GM12864 (cell line): ENCODE results near the gene NFATC2.
"Not testable (repeated sequence)": the region's sequence is repeated elsewhere in the genome, so short reads cannot be mapped to it uniquely, and the experiment has no call there.

Source experiments
- DNase-seq: peaks from one replicate; pipeline ENCODE4 v3.0.0-alpha.2; 2011; ENCODE audit warnings: low read depth
- H3K4me3 ChIP-seq: 2 replicates; pipeline ENCODE4 v1.5.1; 2011; ENCODE audit warnings: mild to moderate bottlenecking, low read depth, low read length, control low read depth
- TF ChIP-seq, protein P1 (sequence below): IDR thresholded peaks from 2 replicates; pipeline ENCODE4 v1.5.1; 2011; ENCODE audit warnings: low read depth, mild to moderate bottlenecking, moderate library complexity, low read length, control low read depth, inconsistent platforms; ENCODE audit errors: missing control alignments

NFATC2 gene

DNA sequence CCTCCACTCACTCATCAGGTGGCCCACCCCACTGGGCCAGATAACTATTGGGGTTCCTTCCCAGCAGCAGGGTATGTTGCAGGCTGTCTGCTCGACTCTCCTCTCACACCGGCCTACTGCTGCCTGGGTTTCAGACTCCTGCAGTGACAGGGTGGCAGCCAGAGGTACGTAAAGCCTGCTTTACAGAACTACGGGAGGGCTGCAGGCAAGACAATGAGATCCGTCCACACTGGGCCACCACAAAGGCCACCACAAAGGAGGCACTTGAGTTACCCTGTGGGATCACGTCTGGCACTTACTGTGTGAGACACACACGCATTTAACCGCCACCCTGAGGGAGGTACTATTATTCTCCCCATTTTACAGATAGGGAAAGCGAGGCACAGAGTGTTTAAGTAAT, 78.5 kb downstream of the NFATC2 start:
- TF ChIP-seq, protein P1, sequence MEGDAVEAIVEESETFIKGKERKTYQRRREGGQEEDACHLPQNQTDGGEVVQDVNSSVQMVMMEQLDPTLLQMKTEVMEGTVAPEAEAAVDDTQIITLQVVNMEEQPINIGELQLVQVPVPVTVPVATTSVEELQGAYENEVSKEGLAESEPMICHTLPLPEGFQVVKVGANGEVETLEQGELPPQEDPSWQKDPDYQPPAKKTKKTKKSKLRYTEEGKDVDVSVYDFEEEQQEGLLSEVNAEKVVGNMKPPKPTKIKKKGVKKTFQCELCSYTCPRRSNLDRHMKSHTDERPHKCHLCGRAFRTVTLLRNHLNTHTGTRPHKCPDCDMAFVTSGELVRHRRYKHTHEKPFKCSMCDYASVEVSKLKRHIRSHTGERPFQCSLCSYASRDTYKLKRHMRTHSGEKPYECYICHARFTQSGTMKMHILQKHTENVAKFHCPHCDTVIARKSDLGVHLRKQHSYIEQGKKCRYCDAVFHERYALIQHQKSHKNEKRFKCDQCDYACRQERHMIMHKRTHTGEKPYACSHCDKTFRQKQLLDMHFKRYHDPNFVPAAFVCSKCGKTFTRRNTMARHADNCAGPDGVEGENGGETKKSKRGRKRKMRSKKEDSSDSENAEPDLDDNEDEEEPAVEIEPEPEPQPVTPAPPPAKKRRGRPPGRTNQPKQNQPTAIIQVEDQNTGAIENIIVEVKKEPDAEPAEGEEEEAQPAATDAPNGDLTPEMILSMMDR = no peak
- no peak overlapping the region for H3K4me3 ChIP-seq
- no peak for DNase-seq

DNA sequence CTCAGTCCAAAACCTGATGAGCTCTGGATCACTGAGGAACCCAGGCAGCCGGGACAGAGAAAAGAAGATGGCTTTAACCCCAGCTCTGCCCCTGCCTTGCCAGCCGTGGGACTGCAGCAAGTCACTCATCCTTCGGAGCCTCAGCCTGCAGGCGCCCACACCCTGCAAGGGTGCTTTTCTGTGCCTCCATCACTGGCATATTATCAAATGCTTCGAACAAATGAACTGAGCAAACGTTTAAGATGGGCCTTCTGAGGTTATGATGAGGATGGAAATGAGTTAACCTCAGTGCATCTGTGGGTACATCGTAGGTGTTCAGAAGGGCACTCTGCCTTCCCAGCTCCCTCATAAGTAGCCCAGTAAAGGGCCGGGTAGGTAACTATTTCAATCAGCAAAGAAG, 79.0 kb downstream of the NFATC2 start:
- TF ChIP-seq, protein P1 = no peak
- DNase-seq = no peak

DNA sequence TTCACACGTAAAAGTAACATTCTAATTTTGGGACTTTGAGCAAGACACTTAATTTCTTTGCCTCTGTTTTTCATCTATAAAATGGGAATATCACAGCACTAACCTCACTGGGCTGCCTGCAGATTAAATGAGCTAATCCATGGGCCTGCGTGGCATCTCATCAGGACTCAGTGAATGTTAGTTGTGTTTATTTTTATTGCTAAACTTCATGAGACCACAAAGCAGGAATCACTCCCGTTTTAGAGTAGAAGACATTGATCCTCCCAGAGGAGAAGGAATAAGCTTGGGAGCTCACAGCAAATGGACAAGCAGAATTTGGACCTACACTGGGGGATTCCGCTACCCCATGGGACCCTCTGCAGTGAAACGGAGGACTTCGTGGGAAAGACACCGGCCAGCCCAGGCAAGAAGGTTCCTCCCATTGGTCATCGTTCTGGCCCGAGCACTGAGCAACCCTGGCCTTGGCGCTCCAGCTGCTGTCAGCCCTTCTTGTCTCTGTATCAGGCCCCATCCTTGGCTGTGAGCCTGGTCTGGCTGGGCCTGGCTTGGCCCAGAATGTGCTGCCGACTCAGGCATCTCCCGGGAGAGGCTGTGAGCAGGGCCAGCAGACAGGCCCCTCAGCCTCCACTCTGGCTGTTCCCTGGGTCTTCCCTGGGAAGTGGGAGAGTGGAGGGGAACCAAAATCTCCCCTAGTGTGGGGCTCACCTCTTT, 79.8 kb downstream of the NFATC2 start:
- DNase-seq = no peak
- TF ChIP-seq, protein P1 = no peak
- H3K4me3 ChIP-seq = no peak overlapping the region

More for the DNA sequence above, 79.0 kb downstream of the NFATC2 start:
- no peak overlapping the region for H3K4me3 ChIP-seq

DNA sequence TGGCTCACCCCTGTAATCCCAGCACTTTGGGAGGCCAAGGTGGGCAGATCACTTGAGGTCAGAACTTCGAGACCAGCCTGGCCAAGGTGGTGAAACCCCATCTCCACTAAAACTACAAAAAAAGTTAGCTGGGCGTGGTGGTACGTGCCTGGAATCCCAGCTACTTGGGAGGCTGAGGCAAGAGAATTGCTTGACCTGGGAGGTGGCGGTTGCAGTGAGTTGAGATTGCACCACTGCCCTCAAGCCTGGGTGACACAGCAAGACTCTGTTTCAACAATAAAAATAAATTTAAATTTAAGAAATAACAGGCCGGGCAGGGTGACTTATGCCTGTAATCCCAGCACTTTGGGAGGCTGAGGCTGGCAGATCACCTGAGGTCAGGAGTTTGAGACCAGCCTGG, 80.7 kb downstream of the NFATC2 start:
- H3K4me3 ChIP-seq, DNase-seq: not testable (repeated sequence)

DNA sequence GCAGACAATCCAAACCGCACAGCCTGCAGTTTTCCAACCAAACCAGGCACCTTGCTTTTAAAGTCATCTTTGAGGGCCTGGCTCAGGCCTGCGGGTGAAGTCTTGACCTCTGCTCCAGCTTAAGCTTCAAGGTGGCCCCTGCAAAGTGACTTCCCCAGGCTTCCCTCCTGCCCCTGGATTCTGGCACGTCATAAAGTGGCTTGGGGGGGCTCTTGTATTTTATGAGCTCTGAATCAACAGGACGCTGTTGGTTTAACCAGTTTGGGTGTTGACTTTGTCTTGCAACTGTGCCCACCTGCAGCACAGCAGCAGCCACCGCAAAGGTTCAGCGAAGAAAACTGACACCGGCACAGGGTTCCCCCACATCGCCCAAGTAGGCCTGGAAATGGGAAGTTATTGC, 81.2 kb downstream of the NFATC2 start:
- DNase-seq = no peak
- H3K4me3 ChIP-seq = no peak overlapping the region
- TF ChIP-seq, protein P1 = no peak

DNA sequence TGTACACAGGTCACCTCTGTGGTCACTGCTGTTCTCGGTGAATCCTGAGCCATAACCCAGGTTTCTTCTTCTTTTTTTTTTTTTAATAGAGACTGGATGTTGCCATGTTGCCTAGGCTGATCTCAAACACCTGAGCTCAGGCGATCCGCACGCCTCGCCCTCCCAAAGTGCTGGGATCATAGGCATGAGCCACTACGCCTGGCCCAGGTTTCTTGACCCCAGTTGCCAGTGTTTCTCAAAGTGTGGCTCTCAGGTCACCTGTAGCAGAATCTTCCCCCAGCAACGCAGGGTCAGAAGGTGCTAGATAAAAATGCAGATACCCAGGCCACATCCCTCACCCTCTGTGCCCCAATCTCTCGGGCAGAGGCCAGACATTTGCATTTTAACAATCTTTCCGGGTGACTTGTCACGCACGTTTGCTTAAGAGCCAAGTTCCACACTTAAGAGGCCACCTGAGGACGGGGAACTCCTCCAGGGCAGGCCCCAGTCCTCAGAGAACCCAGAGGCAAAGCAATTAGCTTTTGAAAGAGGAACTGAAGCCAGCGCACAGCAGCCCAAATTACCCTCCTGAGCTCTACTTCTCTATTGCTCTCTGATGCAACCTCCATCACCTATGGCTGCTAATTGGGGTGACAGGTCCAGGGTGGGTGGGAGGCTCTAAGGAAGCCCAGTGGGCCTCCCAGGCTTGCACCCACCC, 81.8 kb downstream of the NFATC2 start:
- DNase-seq = peak; percentile 84
- TF ChIP-seq, protein P1 = no peak

DNA sequence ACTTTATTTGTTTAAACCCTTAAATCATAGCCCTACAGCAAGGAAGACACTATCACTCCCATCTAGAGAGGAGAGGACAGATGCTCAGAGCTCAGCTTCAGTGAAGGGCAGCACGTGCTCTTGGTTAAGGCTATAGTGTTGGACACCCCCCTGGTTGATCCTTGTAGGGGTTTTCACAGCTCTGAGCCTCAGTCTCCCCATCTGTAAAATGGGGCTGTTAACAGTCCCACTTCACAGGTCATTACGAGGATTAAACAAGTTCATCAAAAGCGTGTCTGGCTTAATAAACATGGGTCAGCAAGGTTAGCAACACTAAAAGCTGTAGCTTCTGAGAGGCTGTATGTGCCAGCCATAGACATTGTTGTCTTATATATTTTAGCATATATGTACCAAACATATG, 82.4 kb downstream of the NFATC2 start:
- no peak for DNase-seq
- H3K4me3 ChIP-seq = no peak overlapping the region
- TF ChIP-seq, protein P1 = no peak

More for the DNA sequence above, 81.8 kb downstream of the NFATC2 start:
- no peak overlapping the region for H3K4me3 ChIP-seq
